GM21529 (cell line): ENCODE data around the gene MT1X.
A peak's percentile ranks its signal among the peaks of the same experiment; 100 is the strongest.
"Not testable (repeated sequence)": the region's sequence is repeated elsewhere in the genome, so short reads cannot be mapped to it uniquely, and the experiment has no call there.

Experiments used
- ATAC-seq: cut with Tn5 transposase; IDR thresholded peaks from one replicate; pipeline ENCODE4 v1.9.1; 2021; ENCODE audit not compliant: unreplicated experiment

MT1X gene

DNA sequence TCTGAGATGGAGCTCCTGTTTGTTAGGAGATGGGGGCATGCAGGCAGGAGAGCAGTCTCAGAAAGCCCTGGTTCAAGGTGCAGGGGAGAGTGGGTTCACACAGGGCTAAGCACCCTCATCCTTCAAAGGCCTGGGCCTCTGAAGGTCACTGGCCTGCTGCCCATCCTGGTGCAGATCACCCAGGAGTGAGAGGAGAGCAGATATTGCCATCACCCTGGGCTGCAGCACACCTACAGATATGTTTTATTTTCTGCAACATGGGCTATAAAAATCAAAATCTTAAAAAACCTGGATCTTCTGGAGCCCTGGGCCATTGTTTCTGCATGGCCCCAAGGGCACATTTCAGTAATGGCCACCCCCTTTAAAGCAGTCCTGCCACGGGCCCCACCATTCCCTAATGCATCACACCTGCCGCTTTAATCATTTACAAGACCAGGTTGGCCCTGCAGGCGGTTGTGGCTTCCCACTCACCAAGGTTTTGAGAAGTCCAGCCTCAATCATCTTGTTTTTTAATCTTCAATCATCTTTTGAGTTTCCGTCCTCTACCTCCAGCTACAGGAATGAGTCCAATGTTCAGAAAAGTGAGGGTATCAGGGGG, 27.3 kb downstream of the MT1X start:
- no peak for ATAC-seq

DNA sequence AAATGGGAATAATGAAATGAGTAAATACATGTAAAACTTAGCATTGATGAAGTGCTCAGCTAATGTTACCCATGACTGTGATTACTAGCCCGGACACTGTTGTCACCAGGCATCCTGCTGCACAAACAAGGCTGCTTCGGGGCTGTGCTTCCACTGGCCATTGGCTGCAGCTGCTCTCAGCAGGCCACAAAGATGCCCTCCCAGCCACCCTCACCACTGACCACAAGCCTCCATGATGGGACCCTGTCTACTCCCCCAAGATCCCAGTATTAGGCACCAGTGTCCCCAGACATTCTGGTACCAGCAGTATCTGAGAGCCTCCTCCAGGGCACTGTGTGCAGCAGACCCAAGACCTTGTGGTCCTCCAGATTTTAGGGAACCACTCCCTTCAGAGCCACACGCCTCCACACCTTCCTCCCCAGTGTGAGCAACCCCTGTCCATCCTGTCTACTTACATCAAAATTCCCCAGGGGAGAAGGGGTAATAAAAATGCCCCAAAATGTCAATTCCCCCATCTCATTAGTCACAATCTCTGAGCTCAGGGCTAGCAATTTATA, 28.0 kb downstream of the MT1X start:
- ATAC-seq: no peak

DNA sequence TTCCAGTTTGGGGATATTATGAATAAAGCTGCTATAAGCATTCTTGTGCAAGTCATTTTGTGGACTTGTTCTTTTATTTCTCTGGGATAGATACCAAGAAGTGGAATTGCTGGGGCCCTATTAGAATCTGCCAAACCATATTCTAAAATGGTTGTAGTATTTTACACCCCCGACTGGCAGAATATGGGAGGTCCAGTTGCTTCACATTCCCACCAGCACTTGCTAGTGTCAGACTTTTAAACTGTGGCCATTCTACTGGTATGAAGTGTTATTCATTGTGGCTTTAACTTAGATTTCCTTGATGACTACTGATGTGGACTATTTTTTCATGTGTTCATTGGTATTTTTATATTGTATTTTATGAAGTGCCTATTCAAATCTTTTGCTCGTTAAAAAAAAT, 29.6 kb downstream of the MT1X start:
- no peak for ATAC-seq

DNA sequence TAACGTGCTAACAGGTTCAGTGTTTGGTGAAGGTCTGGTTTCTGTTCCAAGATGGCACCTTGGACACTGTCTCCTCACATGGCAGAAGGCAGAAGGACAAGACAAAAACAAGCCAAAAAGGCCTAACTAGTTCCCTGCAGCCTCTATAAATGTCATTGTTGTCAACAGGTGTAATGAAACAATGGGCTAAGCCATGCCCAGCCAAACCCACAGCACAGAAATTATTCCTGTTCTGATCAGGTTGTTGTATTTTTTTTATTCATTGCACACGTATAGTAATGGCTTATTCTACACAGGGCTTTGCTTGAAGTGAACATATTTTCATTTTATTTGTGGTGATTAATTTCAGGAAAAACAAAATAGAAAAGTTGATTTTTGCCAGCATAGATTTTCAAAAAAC, 31.5 kb downstream of the MT1X start:
- no peak for ATAC-seq

DNA sequence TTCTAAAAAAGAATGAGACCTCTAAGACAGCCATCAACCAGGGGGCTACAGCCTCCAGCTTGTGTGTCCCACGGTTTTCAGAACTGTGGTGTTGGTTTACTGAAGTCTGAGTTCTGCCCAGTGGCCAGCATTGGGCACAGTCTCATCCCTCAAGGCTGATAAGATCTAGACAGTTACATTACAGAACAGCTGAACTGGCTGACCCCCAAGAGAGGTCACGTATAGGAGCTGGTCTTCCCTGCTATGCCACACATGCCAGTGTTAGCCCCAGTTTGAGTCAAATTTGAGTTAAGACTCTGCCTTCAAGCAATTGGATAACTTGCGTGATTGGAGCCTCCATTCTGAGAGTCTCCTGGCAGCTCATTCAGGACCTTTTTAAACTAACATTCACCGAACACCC, 32.9 kb downstream of the MT1X start:
- ATAC-seq: no peak

DNA sequence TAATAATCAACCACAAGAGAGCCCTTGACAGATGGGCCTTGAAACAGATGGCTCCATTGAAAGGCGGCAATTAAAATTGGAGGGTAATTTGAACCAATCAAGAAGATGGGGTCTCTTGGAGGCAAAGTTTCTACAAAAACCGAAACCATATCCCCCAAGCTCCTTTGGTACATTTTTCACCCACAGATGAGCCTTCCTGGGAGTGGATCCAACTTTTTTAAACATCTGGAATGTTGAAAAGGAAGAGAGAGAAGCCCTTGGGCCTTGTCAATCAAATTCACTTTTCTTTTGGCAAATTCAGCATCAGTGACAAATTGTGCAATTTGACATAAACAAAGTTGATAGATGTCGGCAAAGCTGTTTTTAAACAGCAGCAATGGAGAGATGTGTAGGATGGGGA, 34.5 kb downstream of the MT1X start:
- no peak for ATAC-seq

DNA sequence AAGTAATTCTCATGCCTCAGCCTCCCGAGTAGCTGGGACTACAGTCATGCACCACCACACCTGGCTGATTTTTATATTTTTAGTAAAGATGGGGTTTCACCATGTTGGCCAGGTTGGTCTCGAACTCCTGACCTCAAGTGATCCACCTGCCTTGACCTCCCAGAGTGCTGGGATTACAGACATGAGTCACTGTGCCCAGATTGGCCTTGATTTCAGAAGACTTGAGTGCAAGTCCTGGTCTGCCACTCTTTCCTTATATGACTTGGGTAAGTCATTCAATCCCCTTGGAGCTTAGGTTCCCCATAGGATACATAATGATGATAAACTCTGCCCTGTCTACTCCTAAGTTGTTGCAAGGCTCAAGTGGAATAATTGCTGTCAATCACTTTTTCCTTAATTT, 35.3 kb downstream of the MT1X start:
- ATAC-seq: not testable (repeated sequence)

DNA sequence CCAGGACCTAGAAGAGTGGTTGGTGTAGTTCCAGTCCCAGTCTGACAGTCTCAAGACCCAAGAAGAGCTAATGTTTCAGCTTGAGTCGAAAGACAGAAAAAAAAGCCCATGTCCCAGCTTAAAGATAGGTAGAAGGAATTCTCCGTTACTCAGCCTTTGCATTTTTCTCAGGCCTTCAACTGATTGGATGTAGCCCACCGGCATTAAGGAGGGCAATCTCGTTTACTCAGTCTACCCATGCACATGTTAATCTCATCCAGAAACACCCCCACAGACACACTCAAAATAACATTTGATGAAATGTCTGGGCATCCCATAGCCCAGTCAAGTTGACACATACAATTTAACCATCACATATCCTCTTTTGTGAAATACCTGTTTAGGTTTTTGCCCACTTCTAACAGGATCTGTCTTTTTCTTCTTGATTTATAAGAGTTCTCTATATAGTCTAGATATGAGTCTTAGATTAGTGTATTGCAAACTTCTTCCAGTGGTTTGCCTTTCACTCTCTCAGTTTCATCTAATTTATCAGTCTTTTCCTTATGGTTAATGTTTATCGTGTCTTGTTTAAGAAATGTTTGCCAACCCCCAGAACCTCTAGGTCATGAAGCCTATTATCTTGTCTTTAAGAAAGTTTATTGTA, 40.1 kb downstream of the MT1X start:
- ATAC-seq: no peak

DNA sequence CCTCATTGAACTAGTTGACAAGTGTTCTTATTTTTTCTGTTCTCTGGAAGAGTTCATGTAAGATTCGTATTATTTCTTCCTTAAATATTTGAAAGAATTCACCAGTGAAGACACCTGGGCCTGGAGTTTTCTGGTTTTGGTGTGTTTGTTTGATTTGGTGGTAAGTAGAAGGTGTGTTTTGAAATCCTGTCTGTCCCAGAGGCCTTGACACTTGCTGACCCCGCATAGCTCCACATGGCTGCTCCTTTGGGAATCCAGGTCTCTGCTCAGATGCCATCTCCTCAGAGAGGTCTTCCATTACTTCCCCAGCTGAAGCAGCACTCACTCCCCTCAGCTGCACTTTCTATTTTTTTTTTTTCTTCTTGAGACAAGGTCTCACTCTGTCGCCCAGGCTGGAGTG, 41.9 kb downstream of the MT1X start:
- ATAC-seq: no peak

DNA sequence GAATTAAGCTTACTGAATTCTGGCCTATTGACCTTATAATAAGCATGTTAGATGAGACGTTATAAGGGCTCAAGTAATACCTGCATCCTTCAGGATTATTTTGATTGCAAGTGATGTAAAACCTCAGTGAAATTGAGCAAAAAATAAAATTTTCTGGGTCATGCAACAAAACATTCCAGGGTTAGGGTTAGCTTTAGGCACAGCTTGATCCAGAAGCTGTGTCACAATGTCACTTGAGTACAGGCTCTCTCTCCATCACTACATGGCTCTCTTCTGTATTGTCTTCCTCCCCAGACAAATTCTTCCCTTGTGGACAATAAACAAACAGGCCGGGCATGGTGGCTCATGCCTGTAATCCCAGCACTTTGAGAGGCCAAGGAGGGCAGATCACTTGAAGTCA, 44.0 kb downstream of the MT1X start:
- ATAC-seq: no peak

DNA sequence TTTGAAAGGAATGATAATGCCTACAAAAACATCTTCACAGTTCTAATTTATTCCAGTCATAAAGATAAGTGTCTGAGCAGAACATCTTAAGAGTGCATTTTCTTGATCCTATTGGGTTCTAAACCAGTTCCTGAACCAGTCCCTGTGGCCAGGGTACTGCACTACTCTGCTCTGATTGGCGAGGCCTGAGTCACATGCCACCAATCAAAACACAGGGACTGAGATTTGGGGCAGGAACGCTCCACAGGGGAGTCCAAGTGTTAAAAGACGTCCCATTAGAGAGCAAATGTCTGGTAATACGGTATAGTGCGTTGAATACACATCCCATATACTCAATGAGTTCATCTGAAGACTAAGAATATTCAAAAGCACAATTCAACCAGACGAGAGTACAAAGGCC, 44.7 kb downstream of the MT1X start:
- ATAC-seq: no peak

DNA sequence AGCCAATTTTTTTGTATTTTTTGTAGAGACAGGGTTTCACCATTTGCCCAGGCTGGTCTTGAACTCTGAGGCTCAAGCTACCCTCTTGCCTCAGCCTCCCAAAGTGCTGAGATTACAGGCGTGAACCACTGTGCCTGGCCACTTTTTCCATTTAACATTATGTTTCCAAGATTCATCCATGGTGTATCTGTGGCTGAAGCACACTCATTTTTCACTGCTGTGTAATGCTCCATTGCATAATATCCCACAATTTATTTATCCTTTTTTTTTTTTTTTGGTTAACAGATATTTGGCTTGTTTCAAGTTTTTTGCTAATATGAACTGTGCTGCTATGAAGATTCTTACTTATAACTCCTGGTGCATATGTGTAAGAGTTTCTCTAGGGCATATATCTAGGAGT, 45.8 kb downstream of the MT1X start:
- no peak for ATAC-seq

DNA sequence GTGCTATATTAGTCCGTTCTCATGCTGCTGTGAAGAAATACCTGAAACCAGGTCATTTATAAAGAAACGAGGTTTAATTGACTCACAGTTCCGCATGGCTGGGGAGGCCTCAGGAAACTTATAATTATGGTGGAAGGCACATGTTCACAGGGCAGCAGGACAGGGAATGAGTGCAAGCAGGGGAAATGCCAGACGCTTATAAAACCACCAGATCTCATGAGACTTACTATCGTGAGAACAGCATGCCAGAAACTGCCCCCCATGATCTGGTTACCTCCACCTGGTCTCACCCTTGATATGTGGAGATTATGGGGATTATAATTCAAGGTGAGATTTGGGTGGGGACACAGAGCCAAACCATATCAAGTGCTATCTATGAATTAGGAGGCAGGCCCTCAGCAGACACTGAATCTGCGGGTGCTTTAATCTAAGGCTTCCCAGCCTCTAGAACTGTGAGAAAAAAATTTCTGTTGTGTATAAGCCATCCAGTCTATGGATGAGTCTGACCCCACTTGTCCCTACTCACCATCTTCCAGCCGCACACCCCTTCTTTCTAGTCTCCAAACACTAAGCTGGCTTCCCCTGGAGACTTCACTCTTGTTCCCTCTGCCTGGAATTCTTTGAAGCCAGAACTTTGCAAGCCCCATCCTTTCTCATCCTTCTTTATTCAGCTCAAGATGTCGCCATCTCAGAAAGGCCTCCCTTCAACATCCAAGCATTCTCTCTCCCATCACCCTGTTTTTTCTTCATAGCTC, 46.9 kb downstream of the MT1X start:
- no peak for ATAC-seq

DNA sequence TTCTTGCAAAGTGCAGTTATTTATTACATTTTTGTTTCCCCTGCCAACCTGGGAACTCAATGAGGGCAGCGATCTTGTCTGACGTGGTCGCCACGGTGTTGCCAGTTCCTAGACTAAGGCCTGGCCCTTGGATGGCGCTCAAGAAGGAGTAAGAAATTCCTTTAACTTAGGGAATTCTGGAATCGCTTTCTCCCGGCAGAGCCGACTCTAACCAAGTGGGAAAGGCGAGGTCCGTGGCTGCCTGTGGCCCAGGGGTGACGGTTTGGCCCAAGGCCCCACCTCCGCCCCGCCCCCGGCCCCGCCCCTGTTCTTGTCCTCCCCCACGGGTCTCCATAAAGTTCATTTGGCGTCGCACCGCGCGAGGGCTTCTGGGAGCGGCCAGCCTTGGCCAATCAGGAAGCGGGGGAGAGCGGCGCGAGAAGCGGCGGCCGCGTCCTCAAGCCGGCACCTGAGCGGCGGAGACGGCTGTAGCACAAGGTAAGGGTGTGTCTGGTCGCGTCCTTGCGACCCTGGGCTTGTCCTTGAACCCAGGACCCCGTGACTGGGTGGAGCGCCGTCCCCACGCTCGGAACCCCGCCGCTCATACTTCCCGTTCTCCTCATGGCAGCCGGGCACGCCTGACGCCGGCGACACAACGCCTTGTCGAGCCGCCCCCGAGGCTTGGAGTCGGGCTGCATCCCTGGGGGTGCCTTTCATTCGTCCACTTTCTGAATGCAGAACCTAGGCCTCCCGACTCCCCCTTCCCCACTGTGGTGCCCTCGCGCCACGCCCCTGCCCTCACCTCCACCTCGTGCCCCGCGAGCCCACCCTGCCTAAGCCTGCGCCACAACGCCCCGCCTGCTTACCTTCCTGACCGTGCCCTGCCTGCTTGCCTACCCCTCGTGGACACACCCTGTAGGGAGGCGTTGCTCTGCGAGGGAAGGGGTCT, 47.7 kb downstream of the MT1X start, which contains the start of gene NUP93:
Gene NUP93 (plus strand): TSS at position 395 of the 928 bp plus-strand sequence. CDS start 18,119 bp downstream, outside the sequence.
- peak; percentile 75 for ATAC-seq

DNA sequence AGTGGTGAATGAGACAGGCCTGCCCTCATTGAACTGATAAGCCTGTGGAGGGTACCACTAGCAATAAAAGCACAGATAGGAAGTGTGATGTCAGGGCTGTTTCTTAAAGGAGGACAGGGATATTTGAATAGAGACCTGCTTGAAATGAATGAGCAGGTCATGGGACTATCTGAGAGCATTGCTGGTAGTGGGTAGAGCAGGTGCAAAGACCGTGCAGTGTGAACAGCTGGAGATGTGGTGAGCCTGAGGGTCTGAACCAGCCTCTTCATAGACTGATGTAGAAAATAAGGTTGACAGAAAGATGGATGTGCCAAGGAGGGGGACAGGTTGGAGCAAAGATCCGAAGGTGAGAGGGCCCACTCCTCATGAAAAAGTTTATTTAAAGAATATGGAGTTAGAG, 50.1 kb downstream of the MT1X start:
- peak; percentile 39 for ATAC-seq

DNA sequence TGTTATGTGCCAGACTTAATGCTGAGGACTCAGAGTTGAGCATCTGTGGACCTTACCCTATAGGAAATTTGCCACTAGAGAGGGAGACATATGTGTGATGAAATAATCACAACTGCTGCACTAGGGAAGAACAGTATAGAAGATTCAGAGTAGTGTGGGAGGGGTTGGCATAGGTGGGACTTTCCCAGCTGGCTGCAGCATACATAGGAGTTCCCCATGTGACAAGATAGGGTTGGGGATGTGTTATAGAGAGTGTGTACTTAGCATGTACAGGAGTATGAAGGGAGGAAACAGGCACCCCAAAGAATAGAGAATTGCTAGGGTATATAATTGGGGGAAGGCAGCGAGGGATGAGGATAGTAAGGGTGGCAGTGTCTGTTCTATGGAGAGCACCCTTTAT, 50.6 kb downstream of the MT1X start:
- no peak for ATAC-seq
